HG02840 (cell line): Measurements from ENCODE around the gene ETV7.
"Not testable (repeated sequence)": the region's sequence is repeated elsewhere in the genome, so short reads cannot be mapped to it uniquely, and the experiment has no call there.

ENCODE experiments used
- ATAC-seq: cut with Tn5 transposase; IDR thresholded peaks from one replicate; pipeline ENCODE4 v1.9.1; 2021; ENCODE audit warnings: mild to moderate bottlenecking, moderate library complexity, moderate number of reproducible peaks; ENCODE audit not compliant: unreplicated experiment, low FRiP score

The ETV7 gene

GRCh38 chr6:36368421-36368820, 19.0 kb downstream of the ETV7 start:
- ATAC-seq: no peak

DNA sequence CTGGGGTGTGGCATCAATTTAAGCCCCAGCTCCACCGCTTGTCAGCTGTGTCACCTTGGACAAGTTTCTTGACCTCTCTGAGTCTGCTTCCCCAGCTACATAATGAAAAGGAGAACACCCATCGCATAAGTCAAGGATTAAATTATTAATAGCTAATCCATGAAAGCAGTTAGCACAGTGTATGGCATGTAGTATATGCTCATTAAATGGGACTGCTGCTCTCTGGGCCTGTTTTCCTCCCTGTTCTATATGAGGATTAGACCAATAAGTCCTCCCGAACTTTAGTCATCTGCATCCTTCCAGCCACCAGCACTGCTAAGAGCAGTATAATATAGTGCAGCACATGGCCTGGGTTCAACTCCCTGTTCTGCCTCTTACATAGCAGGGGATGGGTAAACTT, 19.7 kb downstream of the ETV7 start:
- ATAC-seq: no peak

DNA sequence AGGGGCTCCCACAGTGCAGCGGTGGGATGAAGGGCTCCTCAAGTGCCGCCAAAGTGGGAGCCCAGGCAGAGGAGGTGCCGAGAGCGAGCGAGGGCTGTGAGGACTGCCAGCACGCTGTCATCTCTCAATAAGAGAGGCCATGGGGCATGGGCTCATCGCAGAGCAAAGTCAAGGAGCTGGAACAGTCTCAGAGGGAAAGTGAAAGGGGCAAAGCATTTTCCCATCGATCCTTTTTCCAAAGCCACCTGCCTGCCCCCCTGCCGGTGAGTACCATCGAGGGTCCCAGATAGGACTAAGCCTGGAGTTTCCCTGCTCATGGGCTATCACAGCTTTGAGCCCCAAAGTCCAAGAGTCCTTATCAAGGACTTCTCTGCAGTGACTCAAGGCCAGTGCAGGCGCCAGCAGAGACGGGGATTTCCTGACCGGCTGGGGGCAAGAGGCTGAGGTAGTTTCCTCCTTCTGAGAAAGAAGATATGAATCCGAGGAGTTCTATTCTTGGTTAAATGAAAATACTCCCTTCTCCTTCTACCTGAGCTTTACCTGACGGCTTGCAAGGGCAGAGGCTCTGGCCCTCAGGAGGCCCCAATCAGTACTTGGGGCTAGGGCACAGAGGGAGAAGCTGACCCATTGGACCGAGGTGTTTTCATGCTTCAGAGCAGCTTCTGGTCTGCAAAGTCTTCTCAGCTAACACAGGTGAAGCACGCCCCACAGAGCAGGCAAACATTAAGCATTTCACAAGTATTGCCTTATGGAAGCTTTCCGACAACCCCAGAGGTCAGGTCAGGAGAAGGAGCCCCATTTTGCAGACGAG, 22.6 kb downstream of the ETV7 start:
- no peak for ATAC-seq

- ATAC-seq: not testable (repeated sequence)
Observed at GRCh38 chr6:36364061-36364635, 23.3 kb downstream of the ETV7 start.

- not testable (repeated sequence) for ATAC-seq
Observed at GRCh38 chr6:36363371-36363752, 24.1 kb downstream of the ETV7 start.

GRCh38 chr6:36362551-36363370, 24.7 kb downstream of the ETV7 start:
- no peak for ATAC-seq

DNA sequence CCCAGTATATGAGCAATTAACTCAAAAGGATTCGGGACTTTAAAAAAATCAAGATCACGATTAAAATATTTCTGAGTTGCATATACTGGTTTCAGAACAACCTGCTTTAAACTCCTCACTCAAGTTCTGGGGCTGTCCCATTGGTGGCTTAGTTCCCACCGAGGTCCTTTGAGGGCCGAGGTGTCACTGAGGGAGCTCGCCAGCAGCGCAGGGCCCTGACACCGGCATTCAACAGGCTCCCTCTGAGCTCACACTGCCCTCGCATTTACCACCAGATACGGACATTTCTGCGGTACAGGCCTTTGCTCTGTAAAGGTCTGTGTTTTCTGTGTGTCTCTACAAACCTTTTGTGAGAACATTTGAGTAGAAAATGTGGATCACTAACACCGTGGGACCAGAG, 26.4 kb downstream of the ETV7 start:
- ATAC-seq: no peak

- no peak for ATAC-seq
Observed at GRCh38 chr6:36360241-36361054, 27.0 kb downstream of the ETV7 start.

GRCh38 chr6:36358226-36358915, 29.1 kb downstream of the ETV7 start:
- ATAC-seq: no peak

DNA sequence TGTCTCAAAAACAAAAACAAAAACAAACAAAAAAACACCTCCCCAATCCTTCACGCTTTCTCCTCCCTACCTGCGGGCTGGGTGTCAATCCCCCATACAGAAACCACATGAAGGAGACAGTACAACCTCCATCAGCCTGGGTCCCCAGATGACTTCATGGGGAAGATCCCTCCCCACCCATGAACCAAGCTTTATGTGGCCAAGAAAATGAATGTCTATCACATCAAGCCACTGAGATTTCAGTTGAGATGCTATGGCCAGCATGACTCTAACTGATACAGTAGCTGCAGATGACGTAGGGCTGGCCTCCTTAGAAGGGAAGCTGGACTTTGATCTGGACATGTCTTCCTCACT, 29.6 kb downstream of the ETV7 start:
- no peak for ATAC-seq

DNA sequence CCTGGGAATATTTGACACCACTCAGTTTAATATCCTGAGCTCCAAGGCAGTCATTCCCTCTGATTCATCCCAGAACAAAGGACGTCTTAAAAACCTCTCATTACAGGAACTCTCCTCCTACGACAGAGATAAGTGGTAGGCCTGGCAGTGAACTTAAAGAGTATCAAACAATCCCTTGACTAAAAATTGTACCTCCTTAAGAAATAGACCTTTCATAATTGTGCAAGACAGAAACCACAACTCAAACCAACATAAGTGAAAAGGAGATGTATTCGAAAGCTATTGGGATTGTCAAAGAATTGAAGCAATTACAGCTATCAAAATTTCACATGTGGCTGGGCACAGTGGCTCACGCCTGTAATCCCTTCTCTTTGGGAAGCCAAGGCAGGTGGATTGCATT, 31.6 kb downstream of the ETV7 start:
- ATAC-seq: no peak

- no peak for ATAC-seq
Observed at GRCh38 chr6:36353411-36353915, 34.0 kb downstream of the ETV7 start.

DNA sequence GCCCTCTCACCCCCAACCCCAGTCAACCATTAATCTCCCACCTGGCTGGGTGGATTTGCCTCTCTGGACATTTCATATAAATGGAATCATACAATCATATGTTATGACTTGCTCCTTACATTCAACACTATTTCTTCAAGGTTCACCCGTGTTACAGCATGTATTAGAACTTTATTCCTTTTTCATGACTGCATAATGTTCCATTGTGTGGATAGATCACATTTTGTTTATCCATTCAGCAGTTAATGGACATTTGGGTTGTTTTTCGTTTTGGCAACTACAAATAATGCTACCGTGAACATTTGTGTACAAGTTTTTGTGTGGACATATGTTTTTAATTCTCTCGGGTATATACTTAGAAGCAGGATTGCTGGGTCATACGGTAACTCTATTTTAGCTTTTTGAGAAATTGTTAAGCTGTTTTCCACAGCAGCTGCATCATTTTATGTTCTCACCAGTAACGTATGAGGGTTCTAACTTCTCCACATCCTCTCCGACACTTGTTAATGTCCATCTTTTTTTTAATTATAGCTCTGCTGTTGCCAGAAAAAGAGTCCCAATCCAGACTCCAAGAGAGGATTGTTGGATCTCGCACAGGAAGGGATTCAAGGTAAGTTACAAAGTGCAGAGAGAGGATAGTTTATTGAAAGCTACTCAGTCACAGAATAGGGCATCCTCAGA, 34.9 kb downstream of the ETV7 start:
- ATAC-seq: no peak

DNA sequence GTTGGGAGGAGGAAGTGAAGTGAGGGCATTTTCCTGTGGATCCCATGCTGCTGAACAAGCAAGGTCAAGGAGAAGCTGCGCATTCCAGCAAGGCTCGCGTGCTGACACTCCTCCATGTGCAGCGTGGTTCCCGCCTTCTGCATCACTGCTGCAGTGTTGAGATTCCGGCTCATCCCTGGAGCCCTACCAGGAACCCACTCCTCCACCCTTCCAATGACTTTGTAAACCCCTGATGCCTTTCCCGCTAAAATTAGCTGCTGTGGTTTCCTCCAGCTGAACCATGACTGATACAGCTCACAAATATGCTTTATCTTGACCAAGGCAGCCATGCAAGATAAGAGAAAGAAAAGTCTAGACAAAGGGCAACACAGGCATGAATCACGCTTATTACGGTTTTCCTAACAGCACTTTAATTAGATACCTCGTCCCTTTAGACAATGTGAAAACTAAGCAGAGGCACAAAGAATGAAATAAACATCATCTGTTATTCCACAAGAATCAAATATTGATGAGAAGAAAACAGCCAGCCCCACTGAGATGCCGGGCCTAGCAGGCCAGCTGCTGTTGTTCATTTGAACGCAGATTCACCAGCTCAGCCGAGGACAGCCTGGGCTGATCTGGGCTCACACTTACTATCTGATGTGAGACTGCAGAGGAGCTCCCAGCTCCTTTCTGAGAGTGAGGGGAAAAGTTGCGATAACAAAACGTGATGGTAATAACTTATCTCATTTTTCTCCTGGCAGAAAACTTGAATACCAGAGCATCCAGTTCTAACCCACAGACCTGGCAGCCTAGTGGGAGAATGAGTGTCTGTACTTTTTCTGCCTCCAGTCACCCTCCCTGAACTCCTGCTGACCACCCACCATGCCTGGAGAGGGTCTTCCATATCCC, 36.5 kb downstream of the ETV7 start:
- ATAC-seq: no peak

GRCh38 chr6:36350082-36350481, 37.4 kb downstream of the ETV7 start:
- no peak for ATAC-seq

GRCh38 chr6:36349240-36349639, 38.2 kb downstream of the ETV7 start:
- no peak for ATAC-seq

DNA sequence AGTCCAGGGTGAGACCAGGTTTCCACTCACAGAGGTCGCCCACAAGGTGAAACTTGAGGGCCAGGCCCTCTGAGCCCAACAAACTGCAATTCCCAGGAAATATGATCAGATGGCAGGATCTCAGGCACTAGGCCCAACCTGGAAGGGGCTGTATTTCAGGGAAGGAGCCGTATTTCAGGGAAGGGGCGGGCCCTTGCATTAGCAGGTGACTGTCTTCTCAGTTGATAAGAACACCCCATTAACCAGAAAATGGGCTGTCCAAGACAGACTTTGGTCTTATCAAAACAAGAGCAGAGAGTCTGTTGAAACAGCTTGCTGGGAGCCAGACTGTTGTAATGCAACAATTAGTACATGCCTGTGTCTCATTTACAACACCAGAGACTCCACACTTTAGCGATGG, 39.8 kb downstream of the ETV7 start:
- no peak for ATAC-seq

DNA sequence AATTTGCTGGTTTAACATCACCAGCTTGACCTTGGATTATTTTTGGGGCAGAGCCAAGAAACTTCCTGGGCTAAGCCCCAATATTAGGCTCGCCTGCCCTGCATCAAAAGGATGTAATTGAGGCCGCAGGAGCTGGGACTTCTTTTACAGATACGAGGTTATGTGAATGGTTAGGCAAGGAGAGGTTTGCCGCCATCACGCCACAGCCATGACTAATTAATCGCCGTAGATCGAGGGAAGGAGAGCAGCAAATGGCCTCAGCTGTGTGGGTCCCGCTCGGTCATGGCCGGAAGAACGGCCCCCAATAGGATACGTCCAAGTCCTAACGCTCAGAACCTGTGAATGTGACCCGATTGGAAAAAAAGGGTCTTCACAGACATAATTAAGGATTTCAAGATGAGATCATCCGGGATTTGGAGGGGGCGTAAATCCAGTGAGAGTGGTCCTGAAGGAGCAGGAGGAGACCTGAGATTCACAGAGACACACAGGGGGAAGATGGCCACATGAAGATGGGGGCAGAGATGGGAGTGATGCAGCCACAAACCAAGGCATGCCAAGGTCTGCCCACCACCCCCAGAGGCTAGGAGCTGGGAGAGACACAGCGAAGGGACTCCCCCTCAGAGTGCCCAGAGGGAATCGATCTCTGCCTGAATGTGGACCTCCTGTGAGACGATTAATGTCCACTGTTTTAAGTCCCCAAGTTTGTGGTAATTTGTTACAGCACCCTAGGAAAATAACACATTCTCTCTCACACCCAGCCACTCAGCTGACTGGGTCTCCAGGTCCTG, 40.8 kb downstream of the ETV7 start:
- ATAC-seq: no peak
